GM18861 (cell line): ENCODE results near the gene ABLIM2.

Experiments used
- ATAC-seq: cut with Tn5 transposase; IDR thresholded peaks from one replicate; pipeline ENCODE4 v1.9.1; 2021; ENCODE audit not compliant: unreplicated experiment

The ABLIM2 gene

DNA sequence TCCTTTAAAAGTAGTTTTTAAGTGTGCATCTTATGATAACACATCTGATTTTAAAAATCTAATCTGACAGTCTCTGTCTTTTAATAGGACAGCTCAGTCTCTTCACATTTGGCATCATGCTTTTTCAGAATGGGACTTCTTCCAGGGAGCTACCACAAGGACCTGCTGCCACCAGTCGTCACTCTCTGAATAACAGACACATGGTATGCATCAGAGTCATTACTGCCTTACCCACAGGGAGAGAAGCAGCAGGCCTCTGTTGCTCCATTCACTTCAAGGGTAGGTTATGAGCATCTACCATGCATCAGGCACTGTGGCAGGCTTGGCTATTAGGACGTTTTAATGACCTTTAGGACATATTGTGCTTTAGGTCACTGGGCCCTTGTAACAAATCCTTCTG lies 169.0 kb downstream of the ABLIM2 start:
- ATAC-seq: no peak

DNA sequence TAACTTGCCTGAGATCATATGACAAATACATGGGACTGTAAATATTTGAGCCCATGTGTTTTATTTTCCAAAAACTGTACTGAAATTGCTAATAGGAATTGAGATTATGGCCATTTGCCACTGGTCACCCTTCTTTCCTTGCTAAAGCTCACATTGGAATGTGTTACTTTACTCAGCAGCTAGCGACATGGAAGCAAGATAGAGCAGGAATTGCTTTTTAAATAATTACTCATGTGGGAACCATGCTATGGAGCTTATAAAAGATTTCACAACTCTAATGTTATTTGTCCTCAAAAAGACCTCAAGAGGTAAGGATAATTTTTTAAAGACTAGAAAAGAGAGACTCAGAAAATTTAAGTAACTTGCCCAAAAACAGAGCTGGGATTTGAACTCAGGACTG lies 170.2 kb downstream of the ABLIM2 start:
- no peak for ATAC-seq

DNA sequence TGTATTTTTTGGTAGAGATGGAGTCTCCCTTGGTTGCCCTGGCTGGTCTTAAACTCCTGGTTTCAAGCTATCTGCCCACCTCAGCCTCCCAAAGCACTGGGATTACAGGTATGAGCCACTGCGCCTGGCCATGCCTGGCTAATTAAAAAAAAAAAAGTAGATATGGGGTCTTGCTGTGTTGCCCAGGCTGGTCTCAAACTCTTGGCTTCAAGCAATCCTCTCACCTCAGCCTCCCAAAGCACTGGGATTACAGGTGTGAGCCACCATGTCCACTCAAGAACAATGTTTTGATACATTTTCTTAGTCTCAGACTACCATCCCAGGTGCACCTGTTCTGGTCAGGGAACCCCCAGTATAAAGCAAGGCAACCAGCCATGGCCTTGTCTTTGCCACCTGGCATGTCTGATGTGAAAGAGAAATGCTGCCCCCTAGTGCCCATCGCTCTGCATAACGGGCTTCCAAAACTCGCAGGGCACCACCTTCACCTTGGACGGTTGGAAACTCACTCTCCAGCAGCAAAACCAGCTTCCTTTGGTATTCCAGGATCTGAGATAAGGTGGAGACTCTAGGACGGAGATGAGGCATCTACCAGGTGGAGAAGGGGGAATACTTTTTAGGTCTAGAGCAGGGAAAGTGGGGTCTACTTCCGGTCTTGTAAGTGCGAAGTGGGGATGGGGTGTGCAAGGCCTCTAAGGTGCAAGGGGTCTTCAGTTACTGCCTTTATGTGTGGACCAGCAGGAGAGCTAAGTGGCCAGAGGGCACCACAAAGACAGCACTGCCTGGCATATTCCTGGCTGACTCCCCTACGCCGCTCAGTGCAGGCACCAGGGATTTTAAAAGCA lies 171.2 kb downstream of the ABLIM2 start:
- ATAC-seq: no peak

DNA sequence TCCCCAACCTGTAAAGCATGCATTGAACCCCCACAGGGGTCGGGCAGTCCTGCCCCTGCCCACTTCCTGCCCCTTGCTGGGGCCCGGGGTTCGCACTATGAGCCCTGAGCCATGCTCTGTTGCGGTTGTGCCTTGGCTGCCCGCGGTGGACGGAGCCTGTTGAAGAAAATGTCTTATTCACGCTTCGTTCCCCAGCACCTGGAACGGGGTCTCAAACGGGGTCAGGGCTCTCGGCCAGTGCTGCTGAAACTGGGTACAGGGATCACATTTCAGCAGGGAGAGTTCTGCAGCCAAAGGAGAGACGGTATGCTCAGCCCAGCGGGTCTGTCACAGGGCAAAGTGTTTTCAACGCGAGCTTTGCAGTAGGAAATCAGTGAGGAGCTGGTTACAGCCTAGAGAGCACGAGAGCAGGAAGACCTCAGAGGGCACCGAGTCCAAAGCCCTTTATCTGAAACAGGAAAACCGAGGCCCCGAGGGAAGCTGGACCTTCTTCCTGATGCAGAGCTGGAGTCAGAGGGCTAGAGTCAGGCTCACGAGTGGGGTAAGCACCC lies 172.6 kb downstream of the ABLIM2 start:
- no peak for ATAC-seq

DNA sequence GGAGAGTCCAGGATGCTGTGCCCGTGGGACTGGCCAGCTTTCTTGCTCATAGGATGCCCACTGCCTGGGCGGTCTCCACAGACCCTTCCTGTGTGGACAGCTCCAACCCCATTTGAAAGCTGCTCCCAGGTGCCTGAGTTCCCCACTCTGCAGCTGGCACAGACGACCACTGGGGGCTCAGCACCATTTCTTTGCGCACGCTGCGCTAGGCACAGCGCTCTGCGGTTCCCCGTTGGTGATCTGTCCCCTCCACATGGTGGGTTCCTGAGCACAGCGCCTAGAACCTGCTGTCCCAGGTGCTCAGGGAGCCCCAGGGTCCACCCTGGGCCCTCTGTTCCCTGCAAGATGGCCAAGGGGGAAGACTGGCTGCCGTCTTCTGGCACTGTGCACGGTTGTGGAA lies 173.5 kb downstream of the ABLIM2 start:
- ATAC-seq: no peak

DNA sequence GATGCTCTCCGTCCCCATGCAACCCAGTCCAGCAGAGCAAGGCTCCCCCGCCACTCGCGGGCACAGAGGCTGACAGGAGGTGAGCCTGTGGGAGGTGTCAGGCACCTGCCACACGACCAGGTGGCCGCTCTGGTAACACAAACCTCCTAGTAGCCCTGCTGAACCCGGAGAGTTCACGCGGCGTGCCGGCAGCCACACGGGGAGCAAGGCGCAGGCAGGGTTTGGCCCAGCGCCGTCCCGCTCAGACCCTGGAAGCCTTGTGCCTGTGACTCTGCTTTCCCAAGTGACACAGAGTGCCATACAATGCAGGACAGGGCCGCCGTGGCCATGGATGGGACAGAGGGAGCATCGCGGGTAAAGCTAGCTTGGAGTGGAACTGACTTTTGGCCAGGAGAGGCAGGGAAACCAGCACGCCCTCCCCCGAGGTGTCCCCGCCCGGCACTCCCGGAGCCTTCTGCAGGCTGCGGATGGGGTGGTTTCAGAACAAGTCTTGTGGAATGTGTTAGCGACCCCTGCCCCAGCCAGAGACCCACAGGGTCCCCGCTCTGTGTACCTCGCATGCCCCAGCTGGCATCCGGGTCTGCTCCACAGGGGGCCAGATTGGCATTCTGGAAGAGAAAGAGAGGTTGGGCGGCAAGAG lies 174.2 kb downstream of the ABLIM2 start:
- ATAC-seq: no peak

DNA sequence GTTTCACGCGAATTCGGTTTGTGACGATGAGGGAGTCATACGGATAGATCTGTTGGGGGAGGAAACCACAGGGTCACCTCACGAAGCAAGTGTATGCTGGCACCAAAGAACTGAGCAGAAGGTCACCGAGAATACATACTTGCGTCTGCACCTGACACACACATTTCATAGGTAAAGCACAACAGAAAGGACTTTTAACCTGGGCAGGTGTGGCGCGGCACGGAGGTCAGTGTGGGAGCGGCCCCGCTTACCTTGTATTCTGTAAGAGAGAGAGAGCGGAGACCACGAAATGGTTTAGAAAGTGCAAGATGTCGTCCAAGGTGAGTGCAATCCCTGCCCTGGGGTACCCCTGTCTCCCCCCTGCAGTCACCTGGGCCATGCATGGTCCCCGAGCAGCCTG lies 175.3 kb downstream of the ABLIM2 start:
- no peak for ATAC-seq

DNA sequence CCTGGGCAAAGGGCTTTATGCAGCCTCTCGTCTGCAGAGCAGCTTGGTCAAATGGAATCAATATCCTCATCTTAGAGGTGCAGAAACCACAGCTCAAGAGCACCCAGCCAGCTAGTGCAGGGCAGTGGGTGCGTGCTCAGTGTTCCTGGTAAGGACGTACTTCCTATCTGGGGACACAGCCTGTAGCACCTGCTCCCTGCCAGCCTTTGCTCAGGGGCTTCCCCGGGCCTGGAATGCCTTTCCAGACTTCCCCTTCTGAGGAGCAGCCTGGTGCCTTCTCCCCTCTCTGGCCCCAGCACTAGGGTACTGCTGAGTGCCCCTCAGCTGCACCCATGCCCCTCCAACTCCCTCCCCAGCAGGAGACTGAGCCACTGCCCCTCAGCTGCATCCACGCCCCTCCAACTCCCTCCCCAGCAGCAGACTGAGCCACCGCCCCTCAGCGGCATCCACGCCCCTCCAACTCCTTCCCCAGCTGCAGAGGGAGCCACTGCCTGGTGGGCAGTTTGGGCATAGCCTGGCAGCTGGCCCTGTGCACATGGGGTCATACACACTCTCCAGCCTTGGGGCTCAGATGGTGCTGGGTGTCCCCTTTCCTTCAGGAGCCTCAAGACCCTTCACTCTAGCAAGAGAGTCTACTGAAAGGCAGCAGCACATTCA lies 176.7 kb downstream of the ABLIM2 start:
- no peak for ATAC-seq

DNA sequence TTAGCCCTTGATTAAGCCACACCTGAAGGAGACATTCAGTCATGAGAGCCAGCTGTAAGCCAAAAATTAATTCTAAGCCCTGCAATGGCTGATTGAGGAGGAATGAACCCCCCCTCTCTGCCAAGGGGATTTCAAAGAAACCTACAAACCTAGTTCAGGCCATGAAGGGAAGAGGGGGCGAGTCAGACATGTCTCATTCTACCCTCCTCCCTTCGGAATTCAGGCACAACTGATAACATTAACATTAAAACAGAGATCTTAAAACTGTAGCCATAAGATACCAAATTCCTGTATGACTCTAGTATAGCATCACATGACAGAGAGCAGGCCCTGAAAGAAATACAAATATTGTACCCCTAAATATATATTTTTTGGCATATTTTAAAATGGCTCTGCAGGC lies 178.6 kb downstream of the ABLIM2 start:
- ATAC-seq: no peak

DNA sequence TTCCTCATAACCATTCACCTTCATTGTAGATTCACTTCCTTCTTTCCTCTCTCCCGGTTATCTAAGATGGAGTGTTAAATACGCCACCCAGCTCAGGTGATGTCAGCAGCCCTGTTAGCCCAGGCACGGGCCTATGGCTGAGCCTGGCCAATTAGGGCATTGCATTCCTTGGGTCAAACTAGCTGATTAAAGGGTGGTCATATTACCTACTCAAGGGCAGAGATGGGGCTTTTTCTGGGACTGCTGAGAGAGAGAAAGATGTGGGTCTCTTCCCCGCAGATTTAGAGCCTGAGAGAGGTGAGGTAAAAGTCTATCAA lies 179.0 kb downstream of the ABLIM2 start:
- ATAC-seq: no peak

DNA sequence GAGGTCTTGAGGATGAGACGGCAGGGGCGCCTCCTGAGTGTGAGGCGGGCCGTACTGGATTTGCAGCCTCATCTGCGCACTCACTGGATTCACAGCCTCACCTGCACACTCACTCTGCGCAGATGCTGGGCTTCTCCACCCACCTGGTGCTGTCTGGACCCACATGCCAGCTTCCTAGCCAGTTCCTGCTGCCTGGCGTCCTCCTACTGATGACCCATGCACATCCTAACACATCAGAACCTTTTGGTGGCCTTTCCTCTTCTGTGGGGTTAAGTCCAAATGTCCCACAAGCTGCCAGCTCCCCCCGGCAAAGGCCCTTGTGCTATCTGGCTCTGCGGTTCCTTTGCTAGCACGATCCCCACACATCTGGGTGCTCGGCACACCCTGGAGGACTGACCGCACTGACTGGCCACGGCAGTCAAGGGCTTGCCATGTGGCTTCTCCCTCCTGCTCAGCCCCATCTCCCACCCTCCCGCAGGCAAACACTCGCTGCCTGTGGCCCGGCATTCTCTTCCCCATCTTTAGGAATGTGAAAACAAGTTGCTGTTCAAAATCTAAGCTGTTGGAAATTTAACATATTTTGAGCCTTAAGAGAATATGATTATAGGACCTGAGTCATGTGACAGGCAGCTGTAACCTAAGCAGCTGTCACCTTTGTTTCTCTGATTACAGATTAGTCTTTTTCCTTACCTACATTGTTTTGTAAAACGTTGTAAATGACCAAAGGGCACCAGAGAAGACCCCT lies 179.5 kb downstream of the ABLIM2 start:
- no peak for ATAC-seq

DNA sequence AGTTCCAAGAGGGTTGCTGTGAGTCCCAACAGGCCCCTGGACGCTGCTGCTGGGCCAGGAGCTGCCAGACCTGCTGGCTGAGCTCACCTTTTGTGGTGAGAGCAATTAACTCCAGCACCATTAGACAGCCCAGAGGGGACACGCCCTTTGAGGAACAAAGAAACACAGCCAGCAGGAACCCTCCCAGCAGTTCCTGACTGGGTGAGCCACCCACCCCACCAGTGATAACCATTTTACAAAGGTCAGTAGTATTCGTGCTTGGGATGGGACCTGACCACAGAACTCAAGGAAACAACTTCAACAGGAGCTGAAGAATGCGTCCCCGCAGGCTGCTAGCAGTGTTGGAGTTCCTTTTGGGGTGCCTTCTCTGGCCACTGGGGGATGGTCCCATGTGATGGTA lies 180.1 kb downstream of the ABLIM2 start:
- ATAC-seq: no peak

DNA sequence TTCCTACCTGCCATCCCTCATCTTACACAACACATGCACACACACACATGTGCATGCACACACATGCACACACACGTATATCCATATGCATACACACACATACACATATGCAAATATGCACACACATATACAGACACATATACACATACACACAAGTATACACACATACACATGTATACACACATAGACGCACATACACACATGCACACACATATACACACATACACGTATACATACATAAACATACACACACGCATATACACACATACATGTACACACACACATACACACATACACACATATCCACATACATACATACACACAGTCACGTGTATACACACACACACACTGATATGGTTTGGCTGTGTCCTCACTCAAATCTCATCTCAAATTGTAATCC lies 182.0 kb downstream of the ABLIM2 start:
- no peak for ATAC-seq

DNA sequence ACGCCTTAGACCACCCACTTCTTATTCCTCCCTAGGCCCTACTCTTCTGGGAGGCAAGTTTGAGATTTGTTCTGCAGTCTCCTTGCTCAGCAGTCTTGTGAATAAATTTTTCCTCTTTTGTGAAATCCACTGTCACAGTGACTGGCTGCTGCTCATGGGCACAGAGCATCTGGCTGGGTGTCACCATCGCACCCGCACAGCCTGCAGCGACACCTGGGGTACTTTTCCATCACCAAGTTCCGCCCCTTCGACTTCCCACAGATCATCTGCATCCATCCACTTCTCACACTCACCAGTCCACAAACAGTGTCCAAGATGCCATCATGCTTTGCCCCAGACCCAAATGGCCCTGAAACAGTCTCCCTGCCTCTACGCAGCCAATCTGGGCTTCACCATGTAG lies 182.6 kb downstream of the ABLIM2 start:
- ATAC-seq: no peak

DNA sequence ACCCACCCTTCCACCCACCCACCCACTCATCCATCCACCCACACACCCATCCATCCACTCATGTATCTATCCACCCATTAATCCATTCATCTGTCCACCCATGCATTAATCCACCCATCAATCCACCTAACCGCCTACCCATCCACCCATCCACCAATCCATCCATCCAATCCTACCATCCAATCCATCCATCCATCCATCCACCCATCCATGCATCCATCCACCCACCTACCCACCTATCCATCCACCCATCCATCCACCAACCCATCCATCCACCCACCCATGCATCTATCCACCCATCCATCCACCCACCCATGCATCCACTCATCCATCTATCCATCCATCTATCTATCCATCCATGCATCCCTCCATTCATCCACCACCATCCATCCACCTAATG lies 184.2 kb downstream of the ABLIM2 start:
- no peak for ATAC-seq

DNA sequence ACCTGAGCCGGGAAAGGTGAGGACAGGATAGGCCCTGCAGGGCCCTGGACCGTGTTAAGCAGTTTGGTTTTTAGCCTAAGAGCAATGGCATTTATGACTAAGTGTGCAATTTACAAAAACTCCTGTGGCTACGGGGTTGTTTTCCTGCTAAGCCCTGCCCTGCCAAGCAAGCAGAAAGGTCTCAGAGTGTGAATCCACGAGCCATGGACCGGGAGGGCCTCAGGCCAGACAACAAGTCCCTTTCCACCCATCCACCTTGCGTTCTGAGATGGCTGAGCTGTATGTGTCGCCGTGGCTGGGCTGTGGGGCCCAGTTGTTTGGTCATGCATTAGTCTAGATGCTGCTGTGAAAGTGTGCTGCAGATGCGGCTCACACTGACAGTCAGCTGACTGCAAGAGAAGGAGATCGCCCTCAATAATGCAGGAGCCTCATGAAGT lies 185.1 kb downstream of the ABLIM2 start:
- ATAC-seq: no peak

DNA sequence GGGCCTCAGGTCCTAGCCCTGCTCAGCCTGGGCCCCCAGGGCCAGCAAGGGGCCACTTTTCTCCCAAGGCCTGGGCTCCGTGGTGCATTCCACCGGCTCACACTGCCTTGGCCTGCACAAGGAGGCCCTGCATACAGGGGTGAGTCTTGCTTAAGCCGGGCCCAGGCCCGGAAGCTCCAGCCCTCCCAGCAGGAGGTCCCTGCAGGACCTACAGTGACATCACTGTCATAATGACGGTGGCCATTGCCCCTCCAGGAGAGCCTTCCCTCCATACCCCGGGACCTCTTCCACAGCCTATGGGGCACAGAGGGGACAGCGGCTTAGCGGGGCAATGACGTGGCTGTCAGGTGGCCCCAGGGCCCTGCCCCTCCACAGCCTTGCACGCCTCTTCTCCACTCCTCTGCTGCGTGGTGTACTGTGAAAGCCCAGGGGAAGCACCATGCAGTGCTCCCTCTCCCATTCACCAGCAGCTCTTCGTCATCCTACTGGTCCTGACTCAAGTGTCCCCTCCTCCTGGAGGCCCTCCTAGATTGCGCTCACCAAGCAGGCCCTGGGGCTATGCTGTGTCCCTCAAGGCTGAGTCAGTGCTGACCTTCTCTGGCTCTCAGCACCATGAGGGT lies 186.6 kb downstream of the ABLIM2 start:
- ATAC-seq: no peak

DNA sequence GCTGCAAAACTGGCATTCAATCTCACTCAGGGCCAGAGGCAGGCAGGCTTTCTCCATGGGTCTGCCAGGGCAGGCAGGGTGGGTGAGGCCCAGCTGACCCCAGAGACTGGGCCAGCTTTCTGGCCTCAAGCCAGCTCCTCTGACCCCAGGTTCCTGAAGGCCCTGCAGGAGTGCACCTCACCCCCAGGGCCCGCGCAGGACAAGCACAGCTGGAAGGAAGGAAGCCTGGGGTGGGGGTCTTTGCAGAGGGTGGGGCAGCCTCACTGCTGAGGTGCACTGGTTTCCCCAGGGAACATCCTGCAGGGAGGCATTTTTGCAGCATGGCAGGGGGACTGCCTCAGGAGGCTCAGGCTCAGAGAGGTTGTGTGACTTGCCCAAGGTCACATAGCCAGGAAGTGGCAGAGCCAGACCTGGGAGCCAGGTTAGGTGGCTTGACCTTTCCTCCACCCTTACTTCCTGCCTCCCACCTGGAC lies 187.4 kb downstream of the ABLIM2 start:
- ATAC-seq: no peak

DNA sequence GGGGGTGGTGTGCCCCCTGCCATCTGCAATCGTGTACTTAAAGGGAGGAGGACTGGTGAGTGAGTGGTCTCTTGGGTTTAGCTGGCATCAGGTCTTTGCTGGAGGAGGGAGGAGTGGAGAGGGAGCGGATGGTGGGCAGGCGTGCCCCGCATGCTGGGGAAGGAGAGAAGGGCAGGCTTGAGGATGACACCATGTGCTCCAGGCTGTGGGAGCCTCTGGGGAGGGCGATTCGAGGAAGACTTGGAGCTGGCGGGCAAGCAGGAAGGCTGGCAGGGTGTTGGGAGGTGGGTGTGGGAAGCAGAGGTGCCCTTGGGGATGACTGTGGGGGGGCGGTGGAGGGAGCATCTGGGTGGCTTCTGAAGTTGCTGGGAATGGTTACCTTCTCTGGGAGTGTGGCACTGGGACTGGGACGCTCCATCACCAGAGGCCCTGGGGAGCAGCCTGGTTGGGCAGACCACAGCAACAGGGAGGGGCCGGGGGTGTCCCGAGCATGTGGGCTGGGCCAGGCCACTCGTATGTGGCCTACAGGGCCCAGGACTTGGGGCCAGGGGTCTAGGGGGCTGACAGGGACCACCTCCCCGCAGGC lies 188.2 kb downstream of the ABLIM2 start:
- ATAC-seq: peak; percentile 14

DNA sequence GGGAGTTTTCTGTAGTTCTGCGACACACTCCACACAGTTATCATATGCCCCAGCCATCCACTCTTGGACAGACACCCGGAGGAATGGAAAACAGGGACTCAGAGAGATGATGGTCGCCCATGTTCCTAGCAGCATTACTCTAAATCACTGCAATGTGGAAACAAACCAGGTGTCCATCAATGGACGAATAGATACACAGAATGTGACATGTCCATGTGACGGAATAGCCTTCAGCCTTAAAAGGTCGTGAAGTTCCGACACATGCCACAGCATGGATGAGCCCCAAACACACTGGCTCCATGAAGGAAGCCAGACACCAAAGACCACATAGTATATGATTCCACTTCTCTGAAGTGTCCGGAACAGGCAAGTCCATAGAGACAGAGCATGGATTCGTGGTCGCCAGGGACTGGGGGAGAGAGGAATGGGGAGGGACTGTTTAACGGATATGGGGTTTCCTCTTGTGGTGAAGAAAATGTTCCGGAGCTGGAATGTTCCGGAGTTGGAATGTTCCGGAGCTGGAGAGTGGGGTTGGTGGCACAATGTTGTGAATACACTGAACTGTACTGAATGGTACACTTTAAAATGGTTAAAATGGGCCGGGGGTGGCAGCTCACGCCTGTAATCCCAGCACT lies 190.2 kb downstream of the ABLIM2 start:
- ATAC-seq: no peak
